Measurements from ENCODE around the gene QRICH1.

QRICH1 gene

DNA sequence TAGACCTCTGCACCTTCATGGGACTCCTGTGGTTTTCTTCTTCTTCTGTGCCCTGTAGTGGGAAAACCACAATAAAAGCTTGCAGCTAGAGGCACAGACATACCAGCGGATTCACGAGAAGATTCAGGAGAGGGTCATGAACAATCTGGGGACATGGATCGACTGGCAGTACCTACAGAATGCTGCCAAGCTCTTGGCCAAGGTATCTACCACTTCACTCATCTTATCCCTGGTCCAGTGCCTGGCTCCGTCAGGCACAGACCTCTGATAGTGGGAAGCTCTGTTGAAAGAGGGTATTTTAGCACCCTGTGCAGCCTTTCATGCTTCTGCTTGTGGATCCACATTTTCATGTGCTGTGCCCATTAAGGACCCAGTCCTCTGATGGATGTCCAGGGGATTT lies 113.6 kb downstream of the QRICH1 start:
- Histone ChIP-seq H3K27me3 (ENCODE audit: control insufficient read depth, insufficient read depth, low read length) (no peaks in the 10 kb centered on the region), H3K36me3 (ENCODE audit: control insufficient read depth, insufficient read depth, low read length) (peaks cover 43% of the 10 kb centered on the region), H3K27ac (ENCODE audit: low read depth, low read length) (no peak overlapping the region), H3K4me3 (ENCODE audit: low read length) (no peak overlapping the region), H3K9ac (ENCODE audit: low read length) (no peak overlapping the region), H3K4me1 (ENCODE audit: control insufficient read depth, insufficient read depth, low read length) (no peaks in the 10 kb centered on the region)

All from rectal smooth muscle tissue (tissue), 1 donor.